ENCODE data around the gene COL1A2. TPM values are rescaled to one million over a fixed set of nuclear protein-coding genes. Genes with fewer than 3 reads are reported as not detected.

Gene COL1A2
- total RNA-seq, 1 donor: 4,453 TPM

GRCh38 chr7:94395141-94396036 is 694 bp downstream of the COL1A2 start:
- peak; percentile 71 for TF ChIP-seq CTCF (IDR thresholded peaks at IDR 0.05; ENCODE audit: insufficient read depth, low read length)
- DNase-seq (ENCODE audit: low read depth): peak; percentile 94
- peak overlapping the region; percentile 96 for H3K4me3 ChIP-seq (ENCODE audit: low read depth, low read length)

DNA sequence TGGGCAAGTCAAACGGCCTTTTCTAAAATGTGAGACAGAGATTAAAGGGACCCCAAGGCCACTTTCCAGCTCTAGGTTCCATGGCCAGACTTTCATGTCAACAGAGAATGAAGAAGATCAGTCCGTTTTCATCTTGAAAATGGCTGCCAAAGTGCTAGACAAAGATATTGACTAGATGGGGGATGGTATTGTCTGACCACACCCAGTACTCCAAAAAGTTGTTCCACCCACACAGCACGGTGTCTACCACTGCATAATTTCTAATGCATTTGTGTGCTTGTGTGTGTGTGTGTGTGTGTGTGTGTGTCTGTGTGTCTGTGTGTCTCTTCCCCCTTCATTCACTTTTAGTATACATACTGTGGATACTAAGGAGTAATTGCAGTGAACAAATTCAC is 1.3 kb downstream of the COL1A2 start:
- H3K4me3 ChIP-seq (ENCODE audit: low read depth, low read length): peak overlapping the region; percentile 96
- TF ChIP-seq CTCF (IDR thresholded peaks at IDR 0.05; ENCODE audit: insufficient read depth, low read length): no peak
- peak; percentile 87 for DNase-seq (ENCODE audit: low read depth)

- TF ChIP-seq CTCF (IDR thresholded peaks at IDR 0.05; ENCODE audit: insufficient read depth, low read length): no peak
- peak; percentile 74 for DNase-seq (ENCODE audit: low read depth)
- H3K4me3 ChIP-seq (ENCODE audit: low read depth, low read length): peak overlapping the region; percentile 96
These were observed 1.9 kb downstream of the COL1A2 start for GRCh38 chr7:94396596-94396995.

DNA sequence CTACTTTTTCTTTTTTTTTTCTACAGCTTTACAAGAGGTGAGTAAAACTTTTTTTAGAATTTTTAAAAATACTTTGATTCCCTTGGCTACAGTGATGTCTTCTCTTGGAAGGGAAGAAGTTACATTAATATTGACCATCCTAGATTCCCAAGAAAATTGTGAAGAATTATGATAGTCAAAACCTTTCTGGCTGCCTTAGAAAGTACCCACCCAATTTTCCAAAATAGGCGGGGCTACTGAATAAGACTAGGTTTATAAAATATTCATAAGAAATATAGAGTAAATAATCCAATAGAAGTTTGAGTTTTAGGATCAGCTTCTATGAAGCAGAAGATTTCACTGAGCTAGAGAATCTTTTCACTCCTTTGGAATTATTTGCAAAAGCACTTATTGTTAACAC is 3.0 kb downstream of the COL1A2 start:
- H3K4me3 ChIP-seq (ENCODE audit: low read depth, low read length): peak overlapping the region; percentile 96
- DNase-seq (ENCODE audit: low read depth): peak; percentile 68
- no peak for TF ChIP-seq CTCF (IDR thresholded peaks at IDR 0.05; ENCODE audit: insufficient read depth, low read length)

GRCh38 chr7:94398841-94399240 is 4.1 kb downstream of the COL1A2 start:
- H3K4me3 ChIP-seq (ENCODE audit: low read depth, low read length): peak overlapping the region; percentile 96
- peak; percentile 29 for DNase-seq (ENCODE audit: low read depth)
- no peak for TF ChIP-seq CTCF (IDR thresholded peaks at IDR 0.05; ENCODE audit: insufficient read depth, low read length)

- DNase-seq (ENCODE audit: low read depth): peak; percentile 59
- H3K4me3 ChIP-seq (ENCODE audit: low read depth, low read length): peak overlapping the region; percentile 96
- no peak for TF ChIP-seq CTCF (IDR thresholded peaks at IDR 0.05; ENCODE audit: insufficient read depth, low read length)
These were observed 5.3 kb downstream of the COL1A2 start for GRCh38 chr7:94400022-94400421.
